ENCODE measurements around the gene TGFBR3L. TPM values are rescaled to one million over a fixed set of nuclear protein-coding genes. Genes with fewer than 3 reads are reported as not detected.
A peak's percentile ranks its signal among the peaks of the same experiment; 100 is the strongest.

The TGFBR3L gene
- total and polyA plus RNA-seq, 9 donors: 0.18 to 6.9 (median 1.0) TPM; not detected in 6

- whole genome bisulfite sequencing, 3 donors: 11 to 16% (median 11%) methylated on average over 51 to 62 of the region's 62 CpGs
- TF ChIP-seq CTCF (IDR thresholded peaks at IDR 0.05) (peak in 1 of 3 donors; percentile 41), POLR2A (IDR thresholded peaks at IDR 0.05) (peak; percentile 50), EP300 (IDR thresholded peaks at IDR 0.05) (peak; percentile 35)
- DNase-seq: peak; percentile 96 to 99 (median 97)
- peak within 1 kb of the TSS in 1 of 2 donors; percentile 78 for H3K27ac ChIP-seq
- peak within 1 kb of the TSS; percentile 96 for H3K4me3 ChIP-seq
- peaks cover 25% of the 10 kb centered on the region for H3K4me1 ChIP-seq (ENCODE audit: insufficient read depth)
- H3K36me3 ChIP-seq: no peaks in the 10 kb centered on the region
- H3K27me3 ChIP-seq: peaks cover 6% of the 10 kb centered on the region
- intact Hi-C loops (cut with DNase I): no loop called here
- H3K9me3 ChIP-seq: no peaks in the 10 kb centered on the region
Observed at GRCh38 chr19:7919610-7920518, 5.2 kb downstream of the TGFBR3L start, which contains the start of gene SNAPC2. Gene SNAPC2 (plus strand): TSS chr19:7920338. CDS start chr19:7920367, 29 bp downstream.

- Histone ChIP-seq H3K4me3 (peak overlapping the region; percentile 96), H3K36me3 (no peaks in the 10 kb centered on the region), H3K27ac (peak overlapping the region in 1 of 2 donors; percentile 78), H3K9me3 (no peaks in the 10 kb centered on the region), H3K27me3 (peaks cover 3% of the 10 kb centered on the region), H3K4me1 (ENCODE audit: insufficient read depth) (peaks cover 28% of the 10 kb centered on the region)
- DNase-seq: peak; percentile 99 to 100 (median 100)
- intact Hi-C loops (cut with DNase I): no loop called here
- WGBS, 3 donors: 1 to 3% (median 2%) methylated on average over 50 to 62 of the region's 62 CpGs
- TF ChIP-seq EP300 (IDR thresholded peaks at IDR 0.05): no peak
- TF ChIP-seq POLR2A (IDR thresholded peaks at IDR 0.05): no peak
- TF ChIP-seq CTCF (IDR thresholded peaks at IDR 0.05): no peak
Observed at GRCh38 chr19:7920519-7921301, 6.1 kb downstream of the TGFBR3L start.

- no peaks in the 10 kb centered on the region for H3K36me3 ChIP-seq
- peak overlapping the region; percentile 44 for H3K4me3 ChIP-seq
- TF ChIP-seq POLR2A (IDR thresholded peaks at IDR 0.05) (no peak), CTCF (IDR thresholded peaks at IDR 0.05) (no peak)
- H3K27me3 ChIP-seq: no peaks in the 10 kb centered on the region
- intact Hi-C loops (cut with DNase I): no loop called here
- DNase-seq: peak in 2 of 5 donors; percentile 41 to 52
- H3K4me1 ChIP-seq (ENCODE audit: insufficient read depth): peaks cover 26% of the 10 kb centered on the region
- H3K9me3 ChIP-seq: no peaks in the 10 kb centered on the region
- 29 to 50% (median 33%) methylated on average over 12 to 17 of the region's 17 CpGs for WGBS, 3 donors
- peak overlapping the region in 1 of 2 donors; percentile 60 for H3K27ac ChIP-seq
Observed at GRCh38 chr19:7921302-7921966, 6.8 kb downstream of the TGFBR3L start.

Data from ovary (tissue), 9 donors.